Measurements from ENCODE around the gene KDM8.
A peak's percentile ranks its signal among the peaks of the same experiment; 100 is the strongest.

The KDM8 gene

DNA sequence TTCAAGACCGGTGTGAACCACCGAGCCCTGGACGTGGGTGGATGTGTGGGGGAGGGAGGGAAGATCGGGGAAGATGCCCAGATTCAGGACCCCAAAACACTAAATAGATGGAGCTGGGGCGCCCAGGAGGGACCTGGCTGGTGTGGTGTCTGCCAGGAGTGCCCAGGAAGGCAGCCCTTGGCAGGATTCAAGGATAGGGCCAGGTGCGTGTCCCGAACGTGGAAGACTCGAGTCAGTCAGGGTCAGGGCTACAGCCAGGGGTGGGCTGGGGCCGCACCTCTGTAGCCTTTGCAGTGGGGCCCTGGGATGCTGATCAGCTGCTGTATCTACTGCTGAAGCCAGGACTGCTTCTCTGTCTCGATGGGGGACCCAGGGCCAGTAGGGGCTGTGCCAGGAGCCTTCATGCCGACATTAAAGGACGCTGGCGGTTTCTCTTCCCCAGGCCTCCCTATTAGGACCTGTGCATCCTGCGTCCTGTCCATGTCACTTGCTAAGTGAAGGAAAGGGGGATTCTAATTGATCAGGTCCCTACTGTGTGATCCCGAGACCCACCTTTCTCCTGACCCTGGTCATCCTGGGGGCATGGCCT lies 13.1 kb downstream of the KDM8 start:
- DNase-seq = no peak

- DNase-seq = no peak
Measured at GRCh38 chr16:27217256-27217655, 13.9 kb downstream of the KDM8 start.

DNA sequence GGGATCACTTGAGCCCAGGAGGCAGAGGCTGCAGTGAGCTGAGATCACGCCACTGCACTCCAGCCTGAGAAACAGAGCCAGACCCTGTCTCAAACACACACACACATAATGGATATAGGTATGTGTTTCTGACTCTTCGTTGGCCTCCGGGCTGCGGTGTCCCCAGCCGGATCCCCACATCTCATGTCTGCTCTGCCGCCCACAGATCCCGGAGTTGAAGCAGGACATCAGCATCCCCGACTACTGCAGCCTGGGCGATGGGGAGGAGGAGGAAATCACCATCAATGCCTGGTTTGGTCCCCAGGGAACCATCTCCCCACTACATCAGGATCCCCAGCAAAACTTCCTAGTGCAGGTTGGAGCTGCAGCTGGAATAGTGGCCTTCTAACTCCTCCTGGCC lies 15.4 kb downstream of the KDM8 start:
- DNase-seq = no peak

DNA sequence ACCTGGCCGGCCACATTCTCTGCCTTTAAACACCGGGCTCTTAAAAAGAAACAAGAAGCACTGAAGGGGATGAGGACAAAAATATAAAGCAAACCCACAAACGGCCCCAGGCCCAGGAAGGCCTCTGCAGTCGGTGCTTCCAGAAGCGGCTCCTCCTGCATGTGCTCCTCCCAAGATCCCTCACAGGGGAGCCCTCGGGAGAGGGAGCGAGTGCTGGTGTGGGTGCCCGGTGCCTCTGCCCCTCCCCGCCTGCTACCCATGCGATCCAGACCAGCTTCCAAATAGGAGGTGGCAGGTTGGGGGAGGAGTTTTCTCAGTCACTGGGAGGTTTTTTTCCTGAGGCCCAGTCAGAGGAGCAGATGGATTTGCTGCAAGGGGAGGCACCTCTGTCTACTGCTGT lies 15.8 kb downstream of the KDM8 start:
- no peak for DNase-seq

DNA sequence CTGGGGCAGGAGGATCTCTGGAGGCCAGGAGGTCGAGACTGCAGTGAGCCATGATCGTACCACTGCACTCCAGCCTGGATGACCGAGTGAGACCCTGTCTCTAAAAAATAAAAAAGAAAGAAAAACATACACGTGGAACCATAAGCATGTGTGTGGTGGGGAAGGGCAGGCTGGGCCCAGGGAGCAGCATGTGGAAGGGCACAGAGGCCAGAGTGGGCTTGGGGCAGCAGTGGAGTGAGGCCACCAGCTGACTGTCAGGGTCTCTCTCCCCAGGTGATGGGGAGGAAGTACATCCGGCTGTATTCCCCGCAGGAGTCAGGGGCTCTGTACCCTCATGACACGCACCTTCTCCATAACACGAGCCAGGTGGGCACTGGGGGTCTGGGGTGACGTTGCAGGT lies 16.8 kb downstream of the KDM8 start:
- DNase-seq = no peak

DNA sequence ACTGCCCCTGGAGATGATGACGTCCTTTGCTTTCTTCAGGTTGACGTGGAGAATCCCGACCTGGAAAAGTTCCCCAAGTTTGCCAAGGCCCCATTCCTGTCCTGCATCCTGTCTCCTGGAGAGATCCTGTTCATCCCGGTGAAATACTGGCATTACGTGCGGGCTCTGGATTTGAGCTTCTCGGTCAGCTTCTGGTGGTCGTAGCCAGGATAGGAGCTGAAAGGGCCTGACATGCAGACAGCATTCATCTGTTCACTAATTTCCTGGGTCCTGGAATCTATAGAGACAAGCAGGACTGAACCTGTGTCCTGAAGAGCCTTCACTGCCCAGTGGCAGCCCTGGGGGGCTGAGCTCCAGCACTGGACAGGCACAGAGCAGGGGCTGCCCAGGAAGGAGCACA lies 17.2 kb downstream of the KDM8 start:
- no peak for DNase-seq

DNA sequence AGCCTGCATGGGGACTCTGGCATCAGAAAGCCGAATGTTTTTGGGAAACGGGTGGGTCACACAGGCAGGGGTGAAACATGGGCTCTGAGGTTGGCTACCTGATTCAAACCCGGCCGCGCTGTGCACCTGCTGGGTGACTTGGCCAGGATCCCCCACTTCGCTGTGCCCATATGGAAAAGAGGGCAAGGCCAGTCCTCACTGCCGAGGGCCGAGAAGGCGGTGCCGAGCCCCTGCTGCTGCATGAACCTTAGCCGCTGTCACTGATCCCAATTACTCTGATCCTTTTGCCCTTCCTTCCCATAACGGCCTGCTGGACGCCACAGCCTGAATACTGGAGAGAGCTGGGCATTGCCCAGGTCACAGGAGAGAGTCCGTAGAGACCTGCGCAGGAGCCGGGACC lies 17.7 kb downstream of the KDM8 start:
- no peak for DNase-seq

- no peak for DNase-seq
Measured at GRCh38 chr16:27221576-27222248, 18.4 kb downstream of the KDM8 start.

- no peak for DNase-seq
Measured at GRCh38 chr16:27222249-27223225, 19.2 kb downstream of the KDM8 start.

- no peak for DNase-seq
Measured at GRCh38 chr16:27223226-27223610, 19.9 kb downstream of the KDM8 start.

GRCh38 chr16:27223701-27224100 lies 20.4 kb downstream of the KDM8 start:
- DNase-seq = no peak

DNA sequence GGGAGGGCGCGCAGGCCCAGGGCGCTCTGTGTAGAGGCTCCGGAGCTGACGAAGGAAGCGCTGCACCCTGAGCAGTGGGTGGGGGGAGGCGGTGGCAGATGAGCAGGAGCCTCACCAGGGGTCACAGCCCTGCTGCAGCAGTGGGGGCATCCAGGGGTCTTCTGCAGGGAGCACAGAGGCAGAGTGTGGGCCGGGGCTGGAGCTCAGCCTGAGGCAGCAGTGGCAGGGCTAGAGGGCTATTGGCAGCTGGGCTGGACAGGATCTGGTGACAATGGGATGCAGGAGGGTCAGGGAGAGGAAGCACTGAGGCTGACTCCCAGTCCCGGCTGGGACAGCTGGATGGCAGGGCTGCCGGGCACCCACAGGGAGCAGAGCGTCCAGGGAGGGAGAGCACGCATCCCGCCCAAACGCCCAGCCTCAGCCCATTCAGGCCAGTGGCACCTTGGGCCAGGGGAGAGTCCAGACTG lies 21.0 kb downstream of the KDM8 start:
- DNase-seq = no peak

DNA sequence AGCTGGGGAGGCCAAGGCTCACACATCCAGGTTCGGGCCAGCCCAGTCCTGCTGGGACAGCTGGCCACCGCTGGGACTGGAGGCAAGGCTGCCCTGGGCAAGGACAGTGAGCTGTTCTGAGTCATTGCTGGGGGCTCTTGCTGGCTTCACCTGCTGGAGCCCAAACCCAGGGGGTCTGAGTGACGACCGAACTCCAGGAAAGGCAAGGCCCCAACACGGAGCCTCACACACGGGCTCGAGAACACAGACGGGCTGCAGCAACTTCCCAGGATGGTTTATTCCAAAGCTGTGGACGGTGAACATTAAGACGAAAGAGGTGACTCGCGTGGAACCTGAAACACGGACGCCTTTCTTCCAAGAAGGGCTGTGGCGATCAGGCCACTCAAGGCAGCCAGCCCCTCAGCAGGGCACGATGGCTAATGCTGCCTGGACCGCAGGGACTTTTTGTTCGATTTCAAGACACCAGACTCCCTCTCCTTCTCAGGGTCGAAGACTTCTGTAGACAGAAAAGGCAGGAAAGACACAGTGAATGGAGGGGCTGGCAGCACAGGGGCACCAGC lies 21.5 kb downstream of the KDM8 start:
- no peak for DNase-seq

DNA sequence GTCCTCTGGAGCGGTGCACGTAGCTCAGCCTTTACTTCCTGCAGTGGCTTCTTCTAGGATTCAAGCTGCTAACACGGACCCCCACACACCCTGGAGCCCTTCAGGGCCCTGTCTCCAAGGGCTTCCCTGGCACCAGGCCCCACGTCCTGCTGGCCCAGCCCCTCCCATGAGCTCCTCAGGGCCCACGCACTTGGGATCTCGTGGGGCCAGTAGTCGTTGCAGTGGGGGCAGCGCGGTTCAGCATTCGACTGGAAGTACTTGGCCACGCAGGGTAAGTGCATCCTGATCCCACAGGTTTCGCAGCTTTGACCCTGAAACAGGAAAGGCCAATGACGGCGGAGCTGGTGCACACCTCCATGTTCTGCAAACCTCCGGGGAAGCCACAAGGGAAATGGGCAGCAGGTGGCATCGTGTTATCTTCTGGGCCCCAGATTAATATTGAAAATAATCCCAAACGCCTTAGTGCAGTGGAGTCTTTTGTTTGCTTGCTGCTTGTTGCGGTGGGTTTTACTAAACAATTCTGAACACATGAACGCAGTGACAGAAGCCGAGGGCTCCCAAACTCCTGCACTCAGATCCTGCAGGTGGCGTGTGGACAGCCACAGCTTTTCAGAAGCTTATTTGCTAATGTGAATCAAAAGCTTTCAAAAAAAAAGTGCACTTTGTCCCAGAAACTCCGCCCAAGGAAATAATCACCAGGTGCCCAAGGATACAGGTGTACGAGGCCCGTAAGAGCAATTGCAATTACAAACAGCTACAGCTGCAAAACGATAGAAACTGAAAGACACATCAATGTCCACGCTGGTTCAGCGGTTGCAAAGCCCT lies 22.4 kb downstream of the KDM8 start:
- DNase-seq = no peak

DNA sequence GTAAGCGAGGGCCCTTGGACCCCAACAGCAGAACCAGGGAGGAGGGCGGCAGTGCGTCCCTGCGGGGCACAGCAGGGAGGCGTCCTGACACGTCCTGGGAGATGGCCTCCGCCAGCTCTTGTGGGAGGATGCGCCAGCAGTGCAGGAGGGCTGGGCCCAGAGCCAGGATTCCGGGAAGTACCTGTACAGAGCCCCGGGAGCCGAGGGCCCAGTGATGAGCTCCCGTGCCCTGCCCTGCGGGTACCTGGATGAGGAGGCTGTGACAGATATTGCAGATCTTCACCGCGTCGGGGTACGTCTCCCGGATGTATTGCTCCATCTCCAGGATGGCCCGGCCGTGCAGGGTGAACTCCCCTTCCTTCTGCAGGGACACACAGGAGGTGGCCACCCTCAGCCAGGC lies 23.1 kb downstream of the KDM8 start:
- DNase-seq = no peak

DNA sequence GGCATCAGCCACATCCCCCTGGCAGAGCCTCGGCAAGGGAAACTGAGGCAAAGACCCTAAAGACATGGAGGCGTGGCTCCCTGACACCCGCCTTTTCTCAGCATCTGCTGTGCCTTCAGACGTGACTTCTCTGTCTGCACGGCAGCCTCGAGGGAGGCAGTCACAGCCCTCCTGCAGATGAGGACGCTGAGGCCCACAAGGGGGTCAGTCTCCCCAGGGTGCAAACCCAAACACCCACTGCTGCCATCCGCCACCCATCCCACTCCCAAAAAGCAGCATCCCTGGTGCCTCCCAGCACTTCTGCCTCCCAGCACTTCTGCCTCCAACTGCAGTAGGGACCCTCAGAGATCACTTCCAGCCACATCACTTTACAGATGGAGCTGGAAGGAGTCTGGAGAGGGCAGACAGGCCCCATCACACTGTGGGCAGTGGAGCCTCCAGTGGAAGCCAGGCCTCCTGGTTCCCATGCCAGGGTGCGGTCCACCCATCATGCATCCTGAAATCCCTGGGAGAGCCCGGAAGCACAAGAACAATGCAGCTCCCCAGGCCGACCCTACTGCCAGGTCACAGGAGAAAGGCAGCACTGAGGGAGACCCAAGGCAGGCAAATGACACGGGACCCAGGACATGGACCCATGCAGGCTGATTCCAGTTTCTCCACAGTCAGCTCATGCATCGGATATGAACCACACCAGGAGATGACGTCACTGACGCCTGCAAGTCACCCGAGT lies 23.8 kb downstream of the KDM8 start:
- no peak for DNase-seq

GRCh38 chr16:27228045-27228444 lies 24.7 kb downstream of the KDM8 start:
- DNase-seq = no peak

GRCh38 chr16:27228621-27229501 lies 25.5 kb downstream of the KDM8 start:
- no peak for DNase-seq

DNA sequence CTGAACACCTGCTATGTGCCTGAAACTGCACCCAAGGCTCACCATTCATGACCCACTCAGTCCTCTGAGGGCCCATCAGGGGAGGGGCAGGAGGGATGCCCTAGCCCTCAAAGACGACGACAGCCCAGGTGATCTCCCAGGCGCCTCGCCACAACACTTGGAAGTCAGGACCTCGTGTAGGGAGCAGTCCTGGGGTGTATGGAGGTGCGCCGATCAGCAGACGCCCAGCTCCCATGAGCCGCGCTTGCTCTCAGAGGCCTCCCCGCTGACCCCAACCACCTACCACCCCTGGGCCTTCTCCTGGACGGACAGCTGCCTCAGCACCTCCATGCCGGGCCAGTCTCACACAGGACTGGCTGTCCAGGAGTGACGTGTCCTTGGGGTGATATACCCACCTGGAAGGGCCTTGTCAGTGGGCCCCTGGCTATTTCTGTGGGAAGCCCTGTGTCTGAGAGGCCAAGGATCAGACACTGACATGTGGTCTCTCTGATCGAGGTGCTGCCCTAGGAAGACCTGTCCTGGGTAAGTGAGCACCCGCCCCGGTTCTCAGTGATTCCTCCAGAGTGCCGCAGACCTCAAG lies 26.7 kb downstream of the KDM8 start:
- DNase-seq = peak in 1 of 6 experiments; percentile 12

GRCh38 chr16:27230562-27231001 lies 27.3 kb downstream of the KDM8 start:
- DNase-seq = peak; percentile 62 to 78 (median 70)

Measured in stimulated activated naive CD4-positive, alpha-beta T cell (primary cell).